ENCODE data around the gene TIMM44. TPM values are rescaled to one million over a fixed set of nuclear protein-coding genes. Genes with fewer than 3 reads are reported as not detected.

Gene TIMM44, protein sequence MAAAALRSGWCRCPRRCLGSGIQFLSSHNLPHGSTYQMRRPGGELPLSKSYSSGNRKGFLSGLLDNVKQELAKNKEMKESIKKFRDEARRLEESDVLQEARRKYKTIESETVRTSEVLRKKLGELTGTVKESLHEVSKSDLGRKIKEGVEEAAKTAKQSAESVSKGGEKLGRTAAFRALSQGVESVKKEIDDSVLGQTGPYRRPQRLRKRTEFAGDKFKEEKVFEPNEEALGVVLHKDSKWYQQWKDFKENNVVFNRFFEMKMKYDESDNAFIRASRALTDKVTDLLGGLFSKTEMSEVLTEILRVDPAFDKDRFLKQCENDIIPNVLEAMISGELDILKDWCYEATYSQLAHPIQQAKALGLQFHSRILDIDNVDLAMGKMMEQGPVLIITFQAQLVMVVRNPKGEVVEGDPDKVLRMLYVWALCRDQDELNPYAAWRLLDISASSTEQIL
- total RNA-seq: 67.4 and 73.7 TPM in 2 replicates

DNA sequence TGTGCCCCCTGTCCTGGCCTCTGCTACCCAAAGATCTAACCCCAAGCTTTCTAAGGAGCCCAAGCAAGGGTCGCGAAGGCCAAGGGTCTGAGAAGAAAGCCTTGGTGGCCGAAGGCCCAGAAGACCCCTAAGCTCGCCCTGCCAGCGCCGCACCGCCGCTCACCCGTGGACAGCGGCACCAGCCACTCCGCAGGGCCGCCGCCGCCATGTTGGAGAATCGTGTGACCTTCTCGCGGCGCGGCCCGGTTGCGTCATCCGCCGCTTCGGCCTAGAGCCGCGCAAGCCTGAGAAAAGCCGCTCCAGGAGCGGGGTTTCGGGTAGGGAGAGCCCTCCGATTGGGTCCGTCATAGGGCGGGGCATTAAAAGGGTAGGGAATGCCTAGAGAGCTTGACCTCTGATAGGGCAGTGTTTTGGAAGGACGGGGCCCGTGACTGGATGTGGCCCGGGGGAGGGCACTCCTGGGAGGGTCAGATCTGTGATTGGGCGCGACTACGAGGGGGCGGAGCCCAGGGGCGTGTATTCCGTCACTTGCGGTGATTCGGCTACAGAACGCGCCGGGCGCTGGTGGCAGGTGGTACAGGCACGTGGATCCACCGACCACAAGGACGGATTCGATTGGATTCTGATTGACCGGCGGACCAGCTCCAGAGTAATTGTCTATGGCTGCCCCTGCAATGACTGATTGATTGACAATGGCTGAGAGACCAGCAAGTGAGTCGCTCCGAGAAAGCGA lies at the start of gene TIMM44:
TSS of gene TIMM44 (minus strand) at position 223 of the 733 bp plus-strand sequence. CDS start at position 208, 15 bp downstream.
- intact Hi-C loops (cut with micrococcal nuclease): loop anchor here (1.0 to 5.0 kb wide), 14 partner anchors 14 to 447 kb away; partner anchors contain the start of genes MAP2K7, PET100, RAB11B and SNAPC2

DNA sequence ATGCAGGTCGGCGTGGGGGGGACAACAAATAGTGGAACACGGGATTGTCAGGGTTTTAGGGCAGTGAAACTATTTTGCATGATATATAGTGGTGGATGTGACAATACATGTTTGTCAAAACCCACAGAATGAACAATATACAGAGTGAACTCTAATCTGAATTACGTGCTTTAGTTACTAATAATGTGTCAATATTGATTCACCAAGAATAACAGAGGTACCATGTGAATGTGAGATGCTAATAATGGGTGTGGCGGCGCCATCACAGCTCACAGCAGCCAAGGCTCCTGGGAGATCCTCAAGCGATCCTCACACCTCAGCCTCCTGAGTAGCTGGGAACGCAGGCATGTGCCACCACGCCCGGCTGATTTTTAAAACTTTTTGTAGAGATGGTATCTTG lies 49.1 kb upstream of the TIMM44 start:
- intact Hi-C loops (cut with micrococcal nuclease): no loop called here

DNA sequence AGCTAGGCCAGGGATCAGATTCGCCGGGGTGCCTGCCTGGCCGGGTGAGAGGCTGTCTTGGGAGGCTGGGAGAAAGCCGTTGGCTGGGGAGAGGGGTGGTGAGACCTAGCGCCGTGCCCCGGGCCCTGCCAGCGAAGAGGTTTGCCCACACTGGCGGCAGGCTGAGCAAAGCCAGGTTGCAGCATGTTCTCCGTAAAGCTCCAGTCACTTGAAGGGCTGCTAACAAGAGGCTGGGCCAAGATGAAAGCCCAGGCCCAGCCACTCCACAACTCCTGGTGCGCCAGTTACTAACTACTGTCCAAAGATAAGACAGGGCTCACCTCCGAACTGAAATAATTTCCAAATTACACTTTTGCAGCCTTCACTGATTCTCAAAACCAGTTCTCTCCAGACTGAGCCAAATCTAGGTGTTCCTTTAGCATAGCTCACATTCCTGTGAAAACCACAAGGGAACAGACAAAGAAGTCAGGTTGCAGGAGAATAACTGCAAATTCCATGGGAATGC lies 45.7 kb upstream of the TIMM44 start:
- intact Hi-C loops (cut with micrococcal nuclease): no loop called here

DNA sequence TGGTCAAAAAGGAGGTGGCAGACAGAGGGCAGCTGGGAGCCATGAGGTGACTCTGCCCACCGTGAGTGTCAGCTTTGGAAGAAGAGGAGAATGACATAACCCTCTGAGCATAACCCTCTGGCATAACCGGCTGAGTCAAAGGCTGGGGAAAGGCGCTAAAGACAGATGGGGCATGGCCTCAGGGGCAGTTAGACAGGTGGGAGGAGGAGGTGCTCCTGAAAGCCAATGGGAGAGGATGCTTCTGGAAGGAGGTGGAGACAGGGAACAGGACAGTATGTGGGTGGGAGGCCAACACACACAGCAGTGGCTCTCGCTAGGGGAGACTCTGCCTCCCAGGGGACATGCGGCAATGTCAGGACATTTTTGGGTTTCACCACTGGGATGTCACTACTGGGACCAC lies 44.8 kb upstream of the TIMM44 start:
- intact Hi-C loops (cut with micrococcal nuclease): no loop called here

DNA sequence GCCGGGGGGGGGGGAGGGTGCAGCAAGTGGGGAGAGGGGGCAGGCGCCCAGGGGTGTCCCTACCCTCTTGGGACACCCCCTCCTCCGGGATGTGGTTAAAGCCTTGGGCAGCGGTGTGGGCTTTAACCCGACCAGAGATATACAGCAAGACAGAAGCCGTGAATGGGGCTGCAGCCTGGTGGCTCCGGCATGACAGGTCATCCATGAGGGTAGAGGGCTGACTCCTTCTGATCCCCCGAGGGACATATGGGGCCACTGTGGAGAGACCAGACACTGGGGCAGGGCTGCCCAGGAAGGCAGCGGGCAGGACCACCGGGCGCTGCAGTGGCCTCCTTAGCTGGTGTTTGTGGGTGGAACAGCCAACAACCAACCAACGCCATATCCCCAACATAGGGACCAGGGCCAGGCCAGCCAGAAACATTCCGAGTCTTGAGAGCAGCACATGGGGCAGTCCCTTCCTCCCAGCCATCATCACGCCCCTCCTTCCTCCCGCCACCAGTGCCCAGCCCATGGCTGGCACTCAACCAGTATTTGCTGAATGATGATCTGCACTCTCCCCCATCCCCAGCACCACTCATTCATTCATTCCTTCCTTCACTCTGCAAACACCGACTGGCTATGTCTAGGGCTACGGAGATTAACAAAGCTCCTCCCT lies 43.8 kb upstream of the TIMM44 start:
- intact Hi-C loops (cut with micrococcal nuclease): no loop called here

DNA sequence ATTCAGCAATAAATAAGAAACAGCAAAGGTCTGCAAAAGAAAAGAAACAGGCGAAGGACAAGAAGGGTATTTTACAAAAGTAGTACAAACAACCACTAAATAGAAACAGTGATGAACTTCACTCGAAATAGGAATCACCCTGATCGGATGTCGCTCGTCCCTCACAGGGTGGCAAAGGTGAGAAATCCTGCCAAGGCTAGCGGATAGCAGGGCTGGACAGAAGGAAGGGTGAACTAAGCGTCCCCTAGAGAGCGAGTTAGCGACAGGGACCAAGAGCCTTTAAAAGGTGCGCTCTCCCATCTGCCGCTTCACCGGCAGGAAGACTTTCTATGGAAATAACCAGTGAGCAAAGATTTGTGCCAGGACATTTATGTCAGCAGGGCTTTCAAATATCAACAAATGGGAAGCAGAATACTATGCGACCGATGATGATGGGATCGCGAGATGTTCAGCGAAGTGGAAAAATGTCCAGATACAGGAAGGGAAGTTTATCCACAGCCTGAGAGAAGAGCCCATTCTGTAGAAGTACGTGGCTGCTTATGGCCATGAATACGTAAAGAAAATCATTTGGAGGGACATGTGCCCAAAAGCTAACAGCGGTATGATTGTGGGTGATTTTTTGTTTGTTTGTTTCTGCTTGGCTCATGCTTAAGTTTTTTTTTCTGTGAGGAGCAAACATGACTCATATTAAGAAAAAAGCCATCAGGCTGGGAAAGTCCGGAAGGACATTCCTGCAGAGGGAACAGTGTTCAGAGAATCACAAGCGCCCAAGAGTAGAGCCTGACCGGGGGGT lies 43.1 kb upstream of the TIMM44 start:
- intact Hi-C loops (cut with micrococcal nuclease): no loop called here

DNA sequence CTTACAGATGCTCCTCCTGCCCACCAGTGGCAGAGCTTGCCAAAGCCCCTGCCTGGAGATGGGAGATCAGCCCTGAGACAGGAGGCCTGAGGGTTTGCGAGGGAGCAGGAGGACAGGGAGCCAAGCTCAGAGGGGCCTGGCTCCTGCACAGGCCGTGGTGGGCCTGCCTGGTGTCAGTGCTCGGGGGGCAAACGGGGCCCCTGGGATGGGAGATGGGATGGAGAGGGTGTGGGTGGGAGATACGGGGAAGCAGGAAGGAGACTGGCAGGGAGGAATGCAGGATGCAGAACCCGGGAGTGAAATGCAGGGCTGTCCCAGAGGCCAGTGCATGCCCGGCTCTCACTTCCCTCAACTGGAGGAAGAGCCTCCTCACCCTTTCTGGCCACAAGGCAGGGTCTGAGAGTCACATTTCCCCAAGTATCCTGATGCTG lies 42.0 kb upstream of the TIMM44 start:
- intact Hi-C loops (cut with micrococcal nuclease): no loop called here

DNA sequence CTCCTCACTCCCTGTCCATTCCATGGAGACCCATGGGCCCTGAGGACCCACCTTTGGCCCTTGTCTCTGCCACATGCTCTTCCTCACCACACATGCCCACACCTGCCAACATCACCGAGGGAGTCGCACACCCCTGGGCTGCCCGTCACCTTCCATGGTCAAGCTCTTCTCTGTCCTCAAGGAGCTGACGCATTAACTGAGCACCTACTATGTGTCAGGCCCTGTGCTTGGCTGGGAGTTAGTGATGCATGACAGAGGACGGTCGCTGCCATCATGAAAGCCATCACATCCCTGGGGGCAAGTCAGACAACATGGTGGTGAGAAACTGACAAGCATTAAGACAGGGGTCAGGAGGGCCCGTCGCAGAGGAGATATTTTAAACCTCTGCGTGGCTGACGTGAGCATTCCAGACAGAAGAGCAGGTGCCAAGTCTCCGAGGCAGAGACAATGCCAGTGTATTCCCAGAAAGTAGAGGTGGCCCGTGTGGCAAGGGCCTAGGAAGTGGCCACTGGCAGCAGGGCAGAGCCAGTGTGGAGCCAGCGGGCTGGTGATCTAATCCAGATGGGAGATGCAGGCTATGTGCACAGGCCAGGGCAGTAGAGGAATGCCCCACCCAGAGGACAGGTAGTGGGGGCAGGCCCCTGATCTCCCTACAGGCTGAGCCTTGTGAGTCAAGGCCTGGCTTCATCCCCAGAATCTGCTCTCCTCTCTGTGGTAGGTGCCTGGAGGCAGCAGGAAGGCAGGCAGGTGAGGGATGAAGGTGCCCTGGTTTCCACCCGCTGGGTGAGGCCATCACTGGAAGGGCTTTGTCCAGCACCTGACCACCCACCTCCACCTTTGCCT lies 40.8 kb upstream of the TIMM44 start:
- intact Hi-C loops (cut with micrococcal nuclease): no loop called here

DNA sequence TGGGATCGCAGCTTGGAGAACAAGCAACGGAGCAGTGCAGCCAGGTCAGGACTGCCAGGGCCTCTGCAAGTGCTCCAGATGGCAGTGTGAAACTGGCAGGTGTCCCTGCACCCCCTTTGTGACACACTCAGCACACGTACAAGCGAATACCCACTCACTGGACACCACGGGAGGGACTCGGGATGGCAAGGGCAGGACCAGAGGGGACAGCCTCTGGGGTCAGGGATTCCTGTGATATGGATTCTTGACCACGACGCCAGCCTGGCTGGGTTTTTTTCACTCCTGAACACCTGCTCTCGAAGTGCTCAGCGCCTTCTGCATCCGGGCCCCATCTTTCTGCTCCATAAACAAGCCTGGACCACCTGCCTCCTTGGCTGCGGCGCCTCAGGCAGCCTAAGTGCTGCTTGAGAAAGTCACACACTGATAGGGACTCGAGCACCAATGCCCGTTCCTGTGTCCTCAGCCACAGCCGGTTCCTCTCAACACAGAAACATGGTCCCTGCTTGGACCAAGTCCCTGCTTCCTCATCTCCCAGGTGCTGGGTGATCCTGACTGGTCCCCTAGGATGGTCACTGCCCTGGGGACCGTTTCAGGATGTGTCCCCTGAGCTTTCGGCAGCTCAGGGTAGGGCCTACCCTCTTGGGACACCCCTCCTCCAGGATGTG lies 40.0 kb upstream of the TIMM44 start:
- intact Hi-C loops (cut with micrococcal nuclease): no loop called here

DNA sequence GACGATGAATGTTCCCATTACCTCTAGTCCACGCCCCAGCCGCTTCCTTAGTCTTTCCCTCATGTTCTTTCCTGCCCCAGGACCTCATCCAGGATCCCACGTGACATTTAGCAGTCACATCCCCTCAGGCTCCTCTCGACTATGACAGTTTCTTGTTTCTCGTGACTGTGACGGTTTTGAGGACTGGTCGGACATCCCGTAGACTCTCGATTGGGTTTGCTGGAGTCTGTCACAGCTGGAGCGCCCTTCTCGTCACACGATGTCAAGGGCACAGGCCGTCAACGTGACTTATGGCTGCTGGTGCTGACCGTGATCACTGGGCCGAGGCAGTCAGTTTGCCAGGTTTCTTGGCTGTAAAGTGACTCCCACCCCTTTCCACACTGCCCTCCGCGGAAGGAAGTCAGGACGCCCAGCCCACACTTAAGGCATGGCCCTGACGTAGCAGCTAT lies 39.2 kb upstream of the TIMM44 start:
- intact Hi-C loops (cut with micrococcal nuclease): no loop called here

DNA sequence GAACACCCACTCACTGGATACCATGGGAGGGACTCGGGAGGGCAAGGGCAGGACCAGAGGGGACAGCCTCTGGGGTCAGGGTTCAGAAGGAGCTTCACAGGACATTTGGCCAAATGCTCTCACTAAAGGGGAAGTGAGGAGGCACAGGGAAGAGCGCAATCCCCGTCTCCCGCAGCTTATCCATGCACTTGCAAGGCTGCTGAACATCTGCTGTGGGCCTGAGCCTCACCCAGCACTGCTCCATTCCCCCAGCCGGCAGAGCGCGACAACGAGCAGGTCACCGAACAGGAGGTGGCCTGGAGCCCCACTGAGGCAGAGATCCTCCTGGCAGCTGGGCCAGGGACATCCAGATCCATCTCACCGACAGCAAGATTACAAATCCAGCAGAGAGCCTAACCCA lies 38.6 kb upstream of the TIMM44 start:
- intact Hi-C loops (cut with micrococcal nuclease): no loop called here

DNA sequence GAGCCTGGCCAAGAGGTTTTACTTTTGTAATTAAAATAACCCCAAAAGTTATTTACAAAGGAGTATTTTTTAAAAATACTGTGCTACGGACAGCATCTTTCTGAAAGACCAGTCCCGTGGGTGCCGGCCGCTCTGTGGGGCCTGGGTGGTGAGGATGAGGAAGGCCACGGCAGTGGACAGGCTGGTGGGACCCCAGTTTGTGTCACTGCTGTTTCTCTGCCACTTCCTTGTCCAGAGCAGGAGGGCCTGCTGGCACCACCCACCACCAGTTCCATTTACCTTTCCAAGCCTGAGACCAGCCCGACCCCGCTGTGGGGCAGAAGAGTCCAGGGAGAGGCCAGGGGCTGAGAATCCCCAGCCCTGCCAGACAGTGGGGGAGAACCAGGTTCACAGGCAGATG lies 38.2 kb upstream of the TIMM44 start:
- intact Hi-C loops (cut with micrococcal nuclease): no loop called here

DNA sequence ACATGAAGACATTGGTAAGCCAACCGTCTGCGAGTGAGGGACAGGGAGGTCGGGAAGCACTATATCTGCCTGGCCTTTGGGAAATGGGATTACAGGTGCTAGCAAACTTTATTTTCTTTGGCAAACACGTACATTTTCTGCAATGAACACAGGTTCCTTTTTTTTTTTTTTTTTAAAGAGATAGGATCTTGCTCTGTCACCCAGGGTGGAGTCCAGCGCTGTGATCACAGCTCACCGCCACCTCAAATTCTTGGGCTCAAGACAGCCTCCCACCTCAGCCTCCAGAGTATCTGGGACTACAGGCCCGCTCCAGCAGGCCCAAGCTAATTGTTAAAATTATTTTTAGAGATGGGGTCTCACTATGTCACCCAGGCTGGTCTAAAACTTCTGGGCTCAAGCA lies 37.7 kb upstream of the TIMM44 start:
- intact Hi-C loops (cut with micrococcal nuclease): no loop called here

DNA sequence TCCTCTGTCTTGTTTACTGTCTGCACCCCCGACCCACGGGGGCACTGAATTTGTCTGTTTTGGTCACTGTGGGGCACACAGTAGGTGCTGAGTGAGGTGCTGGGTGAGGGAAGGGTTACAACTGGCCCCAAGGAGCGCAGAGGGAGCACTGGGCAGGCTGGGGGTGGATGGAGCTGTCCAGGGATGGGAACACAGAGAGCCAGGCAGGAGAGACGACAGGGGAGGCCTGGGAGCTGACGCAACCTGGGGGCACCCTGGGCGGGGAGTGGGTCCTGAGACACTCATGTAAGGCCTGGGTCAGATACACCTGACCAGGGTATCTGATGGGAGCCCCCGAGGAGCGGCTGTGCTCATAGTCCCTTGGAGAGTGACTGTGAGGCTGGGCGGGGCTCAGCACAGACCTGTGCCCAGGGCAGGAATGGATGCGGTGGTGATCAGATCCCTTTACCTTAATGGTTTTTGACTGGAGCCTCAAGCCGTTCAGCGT lies 37.2 kb upstream of the TIMM44 start:
- intact Hi-C loops (cut with micrococcal nuclease): no loop called here

DNA sequence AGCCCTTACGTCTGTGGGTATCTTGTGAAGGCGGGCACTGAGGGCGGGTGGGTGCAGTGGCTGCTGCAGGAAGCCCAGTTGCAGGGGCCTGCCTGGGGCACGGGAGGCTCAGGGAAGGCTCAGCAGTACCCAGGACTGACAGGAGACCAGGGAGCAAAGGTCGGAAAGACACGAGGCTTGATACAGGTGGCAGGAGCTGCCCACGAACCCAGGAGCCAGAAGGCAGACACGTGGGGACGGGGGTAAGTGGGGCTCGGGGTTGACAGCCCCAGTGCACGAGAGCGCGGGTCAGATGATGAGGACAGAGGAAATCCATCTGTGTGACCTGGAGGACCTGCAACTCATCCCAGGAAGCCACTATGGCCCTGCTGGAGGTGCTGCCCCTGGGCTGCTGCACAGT lies 36.7 kb upstream of the TIMM44 start:
- intact Hi-C loops (cut with micrococcal nuclease): no loop called here

DNA sequence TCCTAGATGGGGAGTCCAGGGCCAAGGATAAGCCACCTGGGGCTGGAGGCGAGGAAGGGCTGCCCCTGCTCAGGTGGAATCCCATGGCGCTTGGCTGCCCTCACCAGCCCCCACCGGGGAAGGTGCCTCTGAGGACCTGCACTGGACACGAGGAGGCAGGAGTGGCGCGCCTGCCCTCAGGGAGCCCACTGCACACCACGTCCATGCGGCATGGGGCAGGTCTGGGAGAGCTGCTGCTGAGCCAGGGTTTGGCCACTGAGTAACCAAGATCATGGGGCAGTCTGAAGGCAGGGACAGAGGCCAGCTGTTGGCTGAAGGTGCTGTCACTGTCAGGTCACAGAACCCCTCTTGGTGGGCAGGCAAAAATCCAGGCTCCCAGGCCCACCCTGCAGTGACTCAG lies 36.1 kb upstream of the TIMM44 start:
- intact Hi-C loops (cut with micrococcal nuclease): no loop called here

DNA sequence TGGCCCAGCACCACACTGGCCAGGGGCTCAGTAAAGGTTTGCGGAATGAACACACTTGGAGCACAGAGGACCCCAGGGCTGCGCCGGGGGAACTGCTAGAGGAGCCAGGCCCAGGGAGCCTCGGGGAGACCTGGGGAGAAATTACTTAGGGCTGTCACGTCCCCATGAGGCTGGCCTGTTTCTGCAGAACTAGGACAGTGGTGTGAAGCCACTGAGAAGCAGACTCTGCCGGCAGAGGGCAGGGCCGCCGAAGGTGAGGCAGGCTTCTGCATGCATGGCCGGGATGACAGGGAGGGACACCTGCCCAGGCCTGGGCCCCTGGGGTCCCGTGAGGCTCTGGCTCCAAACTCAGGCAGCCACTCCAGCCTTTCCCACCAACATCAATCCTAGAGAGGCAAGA lies 35.5 kb upstream of the TIMM44 start:
- intact Hi-C loops (cut with micrococcal nuclease): no loop called here

DNA sequence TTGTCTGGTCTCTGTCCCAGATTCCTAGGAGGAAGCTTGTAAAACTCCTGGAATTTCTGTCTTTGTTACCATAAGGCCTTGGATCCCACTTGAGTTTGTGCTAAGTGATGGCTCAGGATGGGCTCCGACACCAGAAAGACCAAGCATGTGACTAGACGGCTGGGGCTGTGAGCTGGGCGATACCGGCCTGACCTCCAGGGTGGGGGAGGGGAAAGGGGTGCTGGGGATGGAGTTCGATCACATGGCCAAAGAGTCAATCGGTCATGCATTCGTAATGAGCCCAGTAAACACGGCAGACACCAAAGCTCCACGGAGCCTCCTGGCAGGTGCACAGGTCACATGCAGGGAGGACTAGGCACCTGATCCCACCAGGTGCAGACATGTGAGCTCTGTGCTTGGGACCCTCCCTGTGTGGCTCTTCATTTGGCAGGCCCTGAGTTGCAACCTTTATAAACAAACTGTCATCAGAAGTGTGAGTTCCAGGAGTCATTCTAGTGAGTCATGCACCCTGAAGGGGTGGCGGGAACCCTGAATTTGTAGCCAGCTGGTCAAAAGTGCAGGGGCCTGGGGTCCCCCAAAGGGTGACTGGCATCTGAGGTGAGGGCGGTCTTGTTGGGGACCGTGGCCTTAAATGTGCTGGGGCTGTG lies 34.8 kb upstream of the TIMM44 start:
- intact Hi-C loops (cut with micrococcal nuclease): no loop called here

DNA sequence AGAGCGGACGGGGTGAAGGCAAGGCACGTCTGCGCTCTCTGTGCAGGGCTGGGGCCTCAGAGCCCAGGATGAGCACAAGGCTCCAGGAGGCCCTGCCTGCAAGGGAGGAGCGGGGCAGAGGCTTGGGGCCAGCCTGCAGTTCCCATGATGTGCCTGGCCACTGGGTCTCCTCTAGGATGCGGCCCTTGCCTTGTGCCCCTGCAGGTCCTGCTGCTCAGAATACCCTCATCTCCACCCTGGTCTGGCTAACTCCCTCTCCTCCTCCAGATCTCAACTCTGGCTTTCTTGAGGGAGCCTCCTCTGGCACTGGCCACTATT lies 34.2 kb upstream of the TIMM44 start:
- intact Hi-C loops (cut with micrococcal nuclease): no loop called here
